HEK293T (cell line): ENCODE results near the gene SLC5A9.

Experiments used
- HDGF ChIP-seq: fragments of 450-650 bp; IDR thresholded peaks from 2 replicates; pipeline ENCODE4 v1.6.1; 2017; ENCODE audit warnings: antibody characterized with exemption, borderline replicate concordance
- SP1 ChIP-seq: fragments of 450-650 bp; IDR thresholded peaks from 2 replicates; pipeline ENCODE4 v1.6.1; 2017

DNA sequence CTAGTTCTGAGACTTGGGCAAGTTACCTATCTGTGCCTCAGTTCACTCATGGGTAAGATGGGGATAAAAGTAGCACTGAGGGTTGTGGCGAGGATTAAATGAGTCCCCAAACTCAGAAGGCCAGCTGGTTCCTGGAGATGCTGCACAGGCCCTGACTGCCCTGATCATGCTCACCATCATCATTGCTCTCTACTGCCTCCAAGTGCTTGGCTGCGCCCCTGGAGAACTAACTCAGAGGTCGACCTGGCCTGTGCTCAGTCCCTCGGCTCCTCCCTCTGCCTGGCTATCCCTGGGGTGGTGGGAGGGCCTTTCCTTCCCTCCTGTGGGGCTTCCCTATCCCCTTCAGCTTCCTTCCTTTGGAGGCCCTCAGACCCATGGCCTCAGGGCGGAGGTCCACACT lies 5.6 kb downstream of the SLC5A9 start:
- TF ChIP-seq SP1 (no peak), HDGF (no peak)
